GM12801 (cell line): Measurements from ENCODE around the gene PTPN6.

Experiments
- TF ChIP-seq, protein P1 (sequence below): IDR thresholded peaks from one replicate; pipeline ENCODE4 v1.5.1; 2011; ENCODE audit warnings: control low read depth; ENCODE audit not compliant: insufficient read length; ENCODE audit errors: extremely low read depth

The PTPN6 gene

DNA sequence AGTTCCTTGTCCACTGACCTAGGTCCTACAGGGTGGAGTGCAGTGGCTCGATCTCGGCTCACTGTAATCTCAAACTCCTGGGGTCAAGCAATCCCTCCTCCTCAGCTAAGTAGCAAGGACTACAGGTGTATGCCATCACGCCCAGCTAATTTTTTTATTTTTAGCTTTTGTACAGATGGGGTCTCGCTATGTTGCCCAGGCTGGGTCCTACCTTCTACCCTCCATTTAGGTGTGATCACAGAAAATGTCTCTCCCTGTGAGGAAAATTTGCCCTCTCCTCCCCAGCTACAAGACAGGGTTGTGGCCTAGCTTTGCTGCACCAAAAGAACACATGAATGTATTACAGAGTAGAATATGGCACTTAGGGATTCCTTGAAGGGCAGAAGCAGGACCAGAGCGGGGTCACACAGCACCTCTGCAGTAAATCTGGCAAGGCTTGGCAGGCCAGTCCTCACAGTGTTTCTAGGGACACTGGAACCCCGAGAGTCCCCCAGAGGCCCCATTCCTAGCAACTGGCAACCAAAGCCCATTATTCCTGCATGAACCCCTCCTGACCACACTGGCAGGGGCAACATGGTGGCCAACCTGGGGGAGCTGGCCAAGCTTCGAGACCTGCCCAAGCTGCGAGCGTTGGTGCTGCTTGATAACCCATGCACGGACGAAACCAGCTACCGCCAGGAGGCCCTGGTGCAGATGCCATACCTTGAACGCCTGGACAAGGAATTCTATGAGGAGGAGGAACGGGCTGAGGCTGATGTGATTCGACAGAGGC lies 38.8 kb upstream of the PTPN6 start:
- TF ChIP-seq, protein P1, sequence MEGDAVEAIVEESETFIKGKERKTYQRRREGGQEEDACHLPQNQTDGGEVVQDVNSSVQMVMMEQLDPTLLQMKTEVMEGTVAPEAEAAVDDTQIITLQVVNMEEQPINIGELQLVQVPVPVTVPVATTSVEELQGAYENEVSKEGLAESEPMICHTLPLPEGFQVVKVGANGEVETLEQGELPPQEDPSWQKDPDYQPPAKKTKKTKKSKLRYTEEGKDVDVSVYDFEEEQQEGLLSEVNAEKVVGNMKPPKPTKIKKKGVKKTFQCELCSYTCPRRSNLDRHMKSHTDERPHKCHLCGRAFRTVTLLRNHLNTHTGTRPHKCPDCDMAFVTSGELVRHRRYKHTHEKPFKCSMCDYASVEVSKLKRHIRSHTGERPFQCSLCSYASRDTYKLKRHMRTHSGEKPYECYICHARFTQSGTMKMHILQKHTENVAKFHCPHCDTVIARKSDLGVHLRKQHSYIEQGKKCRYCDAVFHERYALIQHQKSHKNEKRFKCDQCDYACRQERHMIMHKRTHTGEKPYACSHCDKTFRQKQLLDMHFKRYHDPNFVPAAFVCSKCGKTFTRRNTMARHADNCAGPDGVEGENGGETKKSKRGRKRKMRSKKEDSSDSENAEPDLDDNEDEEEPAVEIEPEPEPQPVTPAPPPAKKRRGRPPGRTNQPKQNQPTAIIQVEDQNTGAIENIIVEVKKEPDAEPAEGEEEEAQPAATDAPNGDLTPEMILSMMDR, result no peak

DNA sequence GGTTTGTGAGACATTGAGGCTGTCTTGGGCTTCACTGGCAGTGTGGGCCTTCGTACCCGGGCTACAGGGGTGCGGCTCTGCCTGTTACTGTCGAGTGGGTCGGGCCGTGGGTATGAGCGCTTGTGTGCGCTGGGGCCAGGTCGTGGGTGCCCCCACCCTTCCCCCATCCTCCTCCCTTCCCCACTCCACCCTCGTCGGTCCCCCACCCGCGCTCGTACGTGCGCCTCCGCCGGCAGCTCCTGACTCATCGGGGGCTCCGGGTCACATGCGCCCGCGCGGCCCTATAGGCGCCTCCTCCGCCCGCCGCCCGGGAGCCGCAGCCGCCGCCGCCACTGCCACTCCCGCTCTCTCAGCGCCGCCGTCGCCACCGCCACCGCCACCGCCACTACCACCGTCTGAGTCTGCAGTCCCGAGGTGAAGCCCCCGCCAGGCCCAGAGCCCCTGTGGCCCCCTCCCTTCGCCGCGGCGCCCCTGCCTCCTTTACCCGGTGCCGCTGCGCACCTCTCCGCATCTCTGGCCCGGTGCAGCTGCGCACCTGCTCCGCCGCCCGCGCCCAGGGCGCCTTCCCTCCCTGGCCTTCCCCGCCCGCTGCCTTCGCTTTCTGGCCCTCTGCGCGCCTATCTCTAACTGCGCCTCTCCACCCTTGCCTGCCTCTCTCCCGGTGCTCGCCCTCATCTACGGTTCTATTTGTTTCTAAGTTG lies 36.8 kb upstream of the PTPN6 start, which contains the start of gene ENO2:
ENO2 (plus strand) TSS at position 335 of the 701 bp plus-strand sequence. CDS start 1,253 bp downstream, outside the sequence.
- TF ChIP-seq, protein P1, result no peak

DNA sequence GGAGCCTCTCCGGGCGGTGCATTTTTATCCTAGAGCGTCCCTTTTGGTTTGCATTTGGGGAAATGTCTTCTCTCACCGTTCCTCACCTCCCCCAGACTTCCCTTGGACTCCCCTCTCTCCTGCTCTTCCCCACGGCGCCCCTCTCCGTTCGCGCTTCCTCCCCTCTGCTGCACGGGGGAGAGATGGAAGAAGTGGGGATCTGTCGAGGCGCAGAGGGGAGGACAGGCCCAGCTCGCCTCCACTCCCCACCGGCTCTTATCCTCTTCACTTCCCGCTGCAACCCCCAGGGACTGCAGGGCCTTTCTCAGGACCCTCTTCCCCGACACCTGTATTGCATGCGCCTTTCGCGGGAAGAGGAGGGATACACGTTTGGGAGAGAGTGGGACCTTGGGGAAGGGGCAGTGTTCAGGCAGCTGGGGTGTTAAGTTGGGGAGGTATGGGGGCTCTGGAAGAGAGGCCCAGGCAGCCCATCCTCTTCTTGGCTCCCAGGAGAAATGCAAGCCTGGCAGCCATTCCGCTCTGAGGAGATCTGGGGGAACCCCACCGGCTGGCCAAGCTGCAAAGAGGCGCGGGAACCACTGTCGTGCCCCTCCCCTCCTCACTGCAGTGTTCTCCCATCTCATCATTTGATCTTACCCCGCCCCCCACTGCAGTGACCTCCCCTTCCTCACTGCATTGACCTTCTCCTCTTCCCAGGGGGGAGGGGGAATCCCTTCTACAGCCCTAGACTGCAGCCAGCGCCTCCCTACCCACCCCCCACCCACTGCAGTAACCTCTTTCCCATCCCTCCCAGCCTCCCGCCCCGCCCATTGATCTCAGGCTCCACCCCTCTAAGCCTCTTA lies 36.0 kb upstream of the PTPN6 start:
- TF ChIP-seq, protein P1, result no peak

DNA sequence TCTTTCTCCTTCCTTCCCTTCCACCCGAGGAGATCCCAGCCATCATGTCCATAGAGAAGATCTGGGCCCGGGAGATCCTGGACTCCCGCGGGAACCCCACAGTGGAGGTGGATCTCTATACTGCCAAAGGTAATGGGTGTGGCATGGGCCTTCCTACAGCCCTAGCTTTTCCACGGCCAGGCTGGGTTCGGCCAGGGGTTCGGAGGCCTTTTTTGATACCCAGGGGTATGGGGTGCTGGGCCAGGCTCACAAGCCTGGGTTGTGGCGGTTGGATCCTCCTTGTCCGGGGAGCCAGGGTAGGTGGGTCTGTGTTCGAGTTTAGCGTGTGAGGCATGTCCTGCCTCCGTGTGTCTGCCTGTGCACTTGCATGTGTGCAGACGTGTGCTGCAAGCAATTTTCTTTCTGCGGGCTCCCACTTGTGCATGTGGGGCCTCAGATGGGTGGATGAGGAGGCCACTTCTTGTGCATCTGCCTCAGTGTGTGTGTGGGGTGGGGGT lies 35.3 kb upstream of the PTPN6 start:
- TF ChIP-seq, protein P1, result no peak

DNA sequence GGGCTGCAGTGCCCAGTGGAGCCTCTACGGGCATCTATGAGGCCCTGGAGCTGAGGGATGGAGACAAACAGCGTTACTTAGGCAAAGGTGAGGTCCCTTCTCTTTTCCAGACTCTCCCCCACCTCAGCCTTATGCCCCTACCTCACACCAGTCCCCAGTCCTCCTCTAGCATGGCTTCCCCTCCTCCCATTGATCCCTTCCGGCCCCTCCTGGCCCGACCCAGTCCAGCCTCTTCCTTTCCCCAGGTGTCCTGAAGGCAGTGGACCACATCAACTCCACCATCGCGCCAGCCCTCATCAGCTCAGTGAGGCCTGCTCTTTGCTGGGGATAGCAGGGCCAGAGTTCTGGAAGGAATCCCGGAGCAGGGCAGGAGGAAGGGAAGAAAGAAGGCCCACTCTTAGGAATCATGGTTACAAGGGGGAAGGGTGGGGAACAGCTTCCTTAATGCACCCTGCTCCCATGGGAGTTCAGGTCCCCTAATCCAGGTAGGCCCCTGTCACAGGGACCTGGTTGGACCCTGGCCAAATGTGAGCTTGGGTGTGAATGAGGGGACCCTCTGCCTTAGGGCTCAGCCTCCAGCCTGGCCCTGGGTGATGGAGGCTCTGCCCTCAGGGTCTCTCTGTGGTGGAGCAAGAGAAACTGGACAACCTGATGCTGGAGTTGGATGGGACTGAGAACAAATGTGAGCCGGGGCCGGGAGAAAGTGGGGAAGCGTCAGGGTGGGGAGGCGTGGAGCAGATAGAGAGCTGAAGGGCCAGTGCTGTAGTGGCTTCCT lies 34.5 kb upstream of the PTPN6 start:
- TF ChIP-seq, protein P1, result no peak

DNA sequence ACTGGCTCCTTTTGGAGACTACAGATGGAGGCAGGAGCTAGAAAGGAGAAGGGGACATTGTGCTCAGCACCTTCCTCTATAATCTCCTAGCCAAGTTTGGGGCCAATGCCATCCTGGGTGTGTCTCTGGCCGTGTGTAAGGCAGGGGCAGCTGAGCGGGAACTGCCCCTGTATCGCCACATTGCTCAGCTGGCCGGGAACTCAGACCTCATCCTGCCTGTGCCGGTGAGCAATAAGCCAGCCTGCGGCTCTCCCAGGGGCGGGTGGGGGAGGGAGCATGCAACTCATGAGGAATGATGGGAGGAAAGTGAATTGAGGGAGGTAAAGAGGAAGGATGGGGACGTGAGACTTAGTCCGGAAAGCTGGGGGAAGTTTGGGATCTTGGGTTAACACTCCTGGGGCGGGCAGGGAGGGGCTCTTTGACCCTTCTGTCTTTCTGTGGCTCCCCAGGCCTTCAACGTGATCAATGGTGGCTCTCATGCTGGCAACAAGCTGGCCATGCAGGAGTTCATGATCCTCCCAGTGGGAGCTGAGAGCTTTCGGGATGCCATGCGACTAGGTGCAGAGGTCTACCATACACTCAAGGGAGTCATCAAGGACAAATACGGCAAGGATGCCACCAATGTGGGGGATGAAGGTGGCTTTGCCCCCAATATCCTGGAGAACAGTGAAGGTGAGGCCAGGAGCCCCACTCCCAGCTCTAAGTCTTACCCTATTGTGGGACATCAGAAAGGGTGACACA lies 33.5 kb upstream of the PTPN6 start:
- TF ChIP-seq, protein P1, result no peak
